Activated CD4-positive, alpha-beta T cell treated with anti-CD3 and anti-CD28 coated beads for 36 hours (primary cell): ENCODE measurements around the gene TGFA. TPM values are rescaled to one million over a fixed set of nuclear protein-coding genes. Genes with fewer than 3 reads are reported as not detected.
A peak's percentile ranks its signal among the peaks of the same experiment; 100 is the strongest.

Experiments used
- ATAC-seq: fragments of 200-7000 bp; cut with Tn5 transposase; one replicate; pipeline ENCODE4 v1.10.0; 2021; ENCODE audit warnings: mild to moderate bottlenecking, moderate library complexity
- CTCF ChIA-PET: fragments of 350-600 bp; sonication (Branson Sonifier 250); formaldehyde crosslinking; loops from one replicate; lab custom pipeline; 2021; ENCODE audit warnings: antibody characterized with exemption; lab: Charles Lee
- POLR2A ChIA-PET: fragments of 350-600 bp; sonication (Branson Sonifier 250); formaldehyde crosslinking; loops from one replicate; lab custom pipeline; 2021; ENCODE audit warnings: antibody characterized with exemption, inconsistent platforms; lab: Charles Lee
- DNase-seq: peaks from one replicate; pipeline ENCODE4 v3.0.0-alpha.2; 2020
- H3K27ac Mint-ChIP-seq: one replicate; pipeline ENCODE4 v1.8.0; 2021; ENCODE audit warnings: mixed read lengths
- H3K27me3 Mint-ChIP-seq: one replicate; pipeline ENCODE4 v1.8.0; 2021; ENCODE audit warnings: mixed read lengths
- H3K36me3 Mint-ChIP-seq: one replicate; pipeline ENCODE4 v1.8.0; 2021; ENCODE audit warnings: low read depth, mixed read lengths
- H3K4me1 Mint-ChIP-seq: one replicate; pipeline ENCODE4 v1.8.0; 2021; ENCODE audit warnings: mixed read lengths
- H3K4me3 Mint-ChIP-seq: one replicate; pipeline ENCODE4 v1.8.0; 2021; ENCODE audit warnings: mild to moderate bottlenecking, moderate library complexity, mixed read lengths
- H3K9me3 Mint-ChIP-seq: one replicate; pipeline ENCODE4 v1.8.0; 2021; ENCODE audit warnings: low read depth, mixed read lengths
- intact Hi-C, 2 experiments: fragments of 100-400 bp; cut with DNase I in 1 of 2; cut with micrococcal nuclease in 1 of 2; formaldehyde crosslinking; loops; one replicate each; pipeline versions ENCODE4 v1.14.2 to v1.15.1; 2022 to 2024; cut with DNase I, micrococcal nuclease
- total RNA-seq, 2 experiments: library from RNA; stranded (reverse); gene quantifications; one replicate each; pipeline ENCODE4 v1.2.3, GENCODE V29; 2021

The TGFA gene
- total RNA-seq, result under 1 TPM; 0.07 to 0.18 TPM

DNA sequence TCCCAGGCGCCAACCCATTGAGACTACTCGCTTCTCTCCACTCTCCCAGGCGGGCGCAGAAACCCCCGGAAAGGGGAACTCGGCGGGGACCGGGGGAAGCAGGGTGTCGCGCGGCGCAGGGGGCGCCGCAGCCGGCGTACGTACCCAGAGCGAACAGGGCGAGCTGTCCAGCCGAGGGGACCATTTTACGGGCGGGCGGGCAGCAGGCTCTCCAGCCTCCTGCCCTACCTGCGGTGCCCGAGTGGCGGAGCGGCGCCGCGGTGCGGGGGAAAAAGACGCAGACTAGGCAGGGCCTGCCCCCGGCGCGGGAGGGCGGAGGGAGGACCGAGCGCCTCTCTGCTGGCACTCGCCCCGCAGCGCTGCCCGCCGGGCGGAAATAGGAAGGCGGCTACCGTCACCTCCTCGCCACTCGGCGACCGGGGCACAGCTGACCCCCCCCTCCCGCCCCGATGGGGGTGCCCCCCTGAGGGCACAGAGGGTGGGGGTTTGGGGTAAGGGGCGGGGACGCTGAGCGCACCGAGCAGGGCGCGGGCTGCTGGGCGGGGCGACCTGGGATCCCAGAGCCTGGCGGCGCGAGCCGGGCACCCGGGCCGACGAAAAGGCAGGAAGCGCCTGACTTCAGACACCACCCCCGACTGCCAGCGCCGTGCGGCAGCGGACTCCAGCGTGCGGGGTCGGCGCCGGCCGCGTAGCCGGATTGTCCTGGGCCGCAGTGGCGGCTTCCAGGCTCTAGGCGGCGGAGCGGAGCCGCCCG is at the start of gene TGFA:
Gene TGFA, minus strand, starts transcription at position 243 of the 754 bp plus-strand sequence. Its CDS starts 59 bp downstream, at position 184.
- ChIA-PET POLR2A (no interaction called here), CTCF (interaction anchor here (0.7 to 1.2 kb wide), 2 partner anchors 64 to 125 kb away, joined by 3 to 4 read pairs; no protein-coding TSS in a partner anchor)
- intact Hi-C loops, result loop anchor here (1.0 to 10.0 kb wide), 8 partner anchors 50 to 249 kb away; partner anchors contain the start of gene ADD2 (in 1 of the 2)
- Mint-ChIP-seq H3K9me3 (no peaks in the 10 kb centered on the region), H3K27ac (peak within 1 kb of the TSS; percentile 24), H3K4me1 (peaks cover 24% of the 10 kb centered on the region), H3K27me3 (peaks cover 25% of the 10 kb centered on the region), H3K4me3 (peak within 1 kb of the TSS; percentile 75), H3K36me3 (no peaks in the 10 kb centered on the region)
- ATAC-seq (peak; percentile 91), DNase-seq (peak; percentile 82)

GRCh38 chr2:70603066-70603465 is 49.4 kb upstream of the TGFA start:
- ATAC-seq (no peak), DNase-seq (no peak)
- CTCF ChIA-PET, result interaction anchor here (1.6 to 4.0 kb wide), 2 partner anchors 15 to 21 kb away, joined by 3 to 15 read pairs; no protein-coding TSS in a partner anchor
- H3K4me1 Mint-ChIP-seq, result peaks cover 9% of the 10 kb centered on the region
- intact Hi-C loops, result loop anchor here in 1 of 2 experiments (1.0 kb wide), 1 partner anchor 49 kb away; no protein-coding TSS in a partner anchor
- H3K9me3 Mint-ChIP-seq, result no peaks in the 10 kb centered on the region
- POLR2A ChIA-PET, result no interaction called here
- H3K27ac Mint-ChIP-seq, result no peak overlapping the region
- peaks cover 2% of the 10 kb centered on the region for H3K27me3 Mint-ChIP-seq
- H3K36me3 Mint-ChIP-seq, result no peaks in the 10 kb centered on the region
- no peak overlapping the region for H3K4me3 Mint-ChIP-seq

- H3K9me3 Mint-ChIP-seq, result no peaks in the 10 kb centered on the region
- ChIA-PET POLR2A (interaction anchor here (0.6 kb wide), 1 partner anchor 15 kb away, joined by 3 read pairs; no protein-coding TSS in a partner anchor), CTCF (interaction anchor here (1.7 kb wide), 1 partner anchor 257 kb away, joined by 4 read pairs; no protein-coding TSS in a partner anchor)
- H3K27ac Mint-ChIP-seq, result no peak overlapping the region
- no peak overlapping the region for H3K4me3 Mint-ChIP-seq
- intact Hi-C loops, result no loop called here
- peaks cover 2% of the 10 kb centered on the region for H3K4me1 Mint-ChIP-seq
- DNase-seq, result no peak
- ATAC-seq, result no peak
- H3K36me3 Mint-ChIP-seq, result no peaks in the 10 kb centered on the region
- peaks cover 2% of the 10 kb centered on the region for H3K27me3 Mint-ChIP-seq
Observed at GRCh38 chr2:70598197-70598596, 44.6 kb upstream of the TGFA start.

GRCh38 chr2:70596739-70597138 is 43.1 kb upstream of the TGFA start:
- no peak for DNase-seq
- H3K4me1 Mint-ChIP-seq, result no peaks in the 10 kb centered on the region
- CTCF ChIA-PET, result interaction anchor here (0.6 to 1.6 kb wide), 2 partner anchors 21 to 118 kb away, joined by 4 read pairs; no protein-coding TSS in a partner anchor
- peaks cover 2% of the 10 kb centered on the region for H3K27me3 Mint-ChIP-seq
- no peaks in the 10 kb centered on the region for H3K9me3 Mint-ChIP-seq
- no peak overlapping the region for H3K4me3 Mint-ChIP-seq
- no peak for ATAC-seq
- H3K36me3 Mint-ChIP-seq, result no peaks in the 10 kb centered on the region
- no peak overlapping the region for H3K27ac Mint-ChIP-seq
- POLR2A ChIA-PET, result no interaction called here
- intact Hi-C loops, result no loop called here

GRCh38 chr2:70596293-70596692 is 42.7 kb upstream of the TGFA start:
- H3K9me3 Mint-ChIP-seq, result no peaks in the 10 kb centered on the region
- H3K27me3 Mint-ChIP-seq, result peaks cover 2% of the 10 kb centered on the region
- H3K4me1 Mint-ChIP-seq, result no peaks in the 10 kb centered on the region
- H3K36me3 Mint-ChIP-seq, result no peaks in the 10 kb centered on the region
- peak; percentile 16 for DNase-seq
- ChIA-PET POLR2A (no interaction called here), CTCF (interaction anchor here (0.6 to 1.6 kb wide), 3 partner anchors 15 to 118 kb away, joined by 3 to 4 read pairs (median 4); no protein-coding TSS in a partner anchor)
- H3K27ac Mint-ChIP-seq, result no peak overlapping the region
- intact Hi-C loops, result no loop called here
- ATAC-seq, result no peak
- no peak overlapping the region for H3K4me3 Mint-ChIP-seq

- ChIA-PET CTCF (no interaction called here), POLR2A (no interaction called here)
- Mint-ChIP-seq H3K4me1 (no peaks in the 10 kb centered on the region), H3K27ac (no peak overlapping the region), H3K9me3 (no peaks in the 10 kb centered on the region), H3K27me3 (peaks cover 3% of the 10 kb centered on the region), H3K36me3 (no peaks in the 10 kb centered on the region), H3K4me3 (no peak overlapping the region)
- intact Hi-C loops, result no loop called here
- ATAC-seq (no peak), DNase-seq (no peak)
Observed at GRCh38 chr2:70583091-70583490, 29.5 kb upstream of the TGFA start.

DNA sequence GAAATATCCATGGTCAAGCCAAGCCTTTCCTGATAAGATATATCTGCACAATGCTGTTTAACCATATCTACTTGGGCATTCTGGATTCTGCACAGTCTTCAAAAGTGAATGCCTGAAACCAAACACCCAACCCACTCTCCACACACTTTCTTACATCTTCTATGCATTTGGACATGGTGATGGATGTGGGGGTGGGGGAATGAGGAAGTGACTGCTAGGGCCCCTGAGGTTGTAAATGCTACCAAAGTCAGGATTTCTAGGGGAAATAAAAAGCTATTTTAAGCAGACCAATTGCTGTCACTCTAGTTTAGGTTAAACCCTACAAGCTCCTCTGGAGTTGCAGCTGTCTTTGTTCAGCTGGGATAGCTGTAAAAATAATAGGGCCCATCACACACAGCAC is 26.7 kb upstream of the TGFA start:
- no peak overlapping the region for H3K4me3 Mint-ChIP-seq
- DNase-seq (no peak), ATAC-seq (no peak)
- peaks cover 12% of the 10 kb centered on the region for H3K27me3 Mint-ChIP-seq
- POLR2A ChIA-PET, result no interaction called here
- H3K4me1 Mint-ChIP-seq, result no peaks in the 10 kb centered on the region
- no peaks in the 10 kb centered on the region for H3K36me3 Mint-ChIP-seq
- H3K9me3 Mint-ChIP-seq, result no peaks in the 10 kb centered on the region
- H3K27ac Mint-ChIP-seq, result no peak overlapping the region
- intact Hi-C loops, result no loop called here
- CTCF ChIA-PET, result interaction anchor here (0.9 to 1.2 kb wide), 3 partner anchors 174 to 276 kb away, joined by 3 read pairs; no protein-coding TSS in a partner anchor

DNA sequence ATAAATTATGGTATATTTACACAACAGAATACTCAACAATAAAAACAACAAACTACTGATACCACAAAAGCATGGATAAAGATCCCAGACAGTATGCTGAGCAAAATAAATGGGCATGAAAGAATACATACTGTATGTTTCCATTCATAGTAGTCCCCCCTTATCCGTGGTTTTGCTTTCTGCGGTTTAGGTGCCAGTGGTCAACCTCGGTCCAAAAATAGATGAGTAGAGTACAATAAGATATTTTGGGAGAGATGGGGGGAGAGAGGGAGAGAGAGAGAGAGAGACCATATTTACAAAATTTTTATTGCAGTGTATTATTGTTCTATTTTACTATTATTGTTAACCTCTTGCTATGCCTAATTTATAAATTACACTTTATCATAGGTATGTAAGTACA is 21.0 kb upstream of the TGFA start:
- intact Hi-C loops, result no loop called here
- Mint-ChIP-seq H3K9me3 (no peaks in the 10 kb centered on the region), H3K27ac (no peak overlapping the region), H3K4me1 (no peaks in the 10 kb centered on the region), H3K27me3 (peaks cover 19% of the 10 kb centered on the region), H3K36me3 (no peaks in the 10 kb centered on the region), H3K4me3 (no peak overlapping the region)
- ChIA-PET POLR2A (no interaction called here), CTCF (interaction anchor here (1.5 kb wide), 1 partner anchor 66 kb away, joined by 3 read pairs; no protein-coding TSS in a partner anchor)
- DNase-seq, result no peak
- ATAC-seq, result no peak

DNA sequence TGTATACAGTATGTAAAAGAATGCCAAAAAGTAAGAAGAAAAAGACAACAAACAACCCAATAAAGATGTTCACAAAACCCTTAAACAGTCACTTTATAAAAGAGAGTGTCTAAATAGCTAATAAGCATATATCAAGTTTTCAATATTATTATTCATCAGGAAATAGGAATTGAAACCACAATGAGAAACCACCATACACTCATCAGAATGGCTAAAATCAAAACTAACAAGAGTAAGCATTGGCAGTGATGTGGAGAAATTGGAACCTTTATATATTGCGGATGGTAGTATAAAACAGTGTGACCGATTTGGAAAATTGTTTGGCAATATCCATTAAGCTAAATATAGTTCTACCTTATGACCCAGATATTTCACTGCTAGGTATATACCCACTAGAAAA is 20.5 kb upstream of the TGFA start:
- Mint-ChIP-seq H3K27ac (no peak overlapping the region), H3K27me3 (peaks cover 19% of the 10 kb centered on the region), H3K36me3 (no peaks in the 10 kb centered on the region), H3K4me1 (no peaks in the 10 kb centered on the region), H3K9me3 (no peaks in the 10 kb centered on the region), H3K4me3 (no peak overlapping the region)
- ChIA-PET CTCF (interaction anchor here (0.6 to 1.2 kb wide), 2 partner anchors 15 to 74 kb away, joined by 3 read pairs; no protein-coding TSS in a partner anchor), POLR2A (no interaction called here)
- ATAC-seq (no peak), DNase-seq (no peak)
- intact Hi-C loops, result no loop called here

- no peak for DNase-seq
- no peak for ATAC-seq
- POLR2A ChIA-PET, result no interaction called here
- no peak overlapping the region for H3K4me3 Mint-ChIP-seq
- no peaks in the 10 kb centered on the region for H3K9me3 Mint-ChIP-seq
- H3K4me1 Mint-ChIP-seq, result no peaks in the 10 kb centered on the region
- H3K27ac Mint-ChIP-seq, result no peak overlapping the region
- peaks cover 7% of the 10 kb centered on the region for H3K27me3 Mint-ChIP-seq
- intact Hi-C loops, result no loop called here
- H3K36me3 Mint-ChIP-seq, result no peaks in the 10 kb centered on the region
- CTCF ChIA-PET, result interaction anchor here (1.0 kb wide), 1 partner anchor 10 kb away, joined by 5 read pairs; no protein-coding TSS in a partner anchor
Observed at GRCh38 chr2:70570041-70570661, 16.5 kb upstream of the TGFA start.

GRCh38 chr2:70569559-70569958 is 15.9 kb upstream of the TGFA start:
- POLR2A ChIA-PET, result no interaction called here
- DNase-seq (no peak), ATAC-seq (no peak)
- Mint-ChIP-seq H3K4me1 (no peaks in the 10 kb centered on the region), H3K36me3 (no peaks in the 10 kb centered on the region), H3K27ac (no peak overlapping the region), H3K27me3 (peaks cover 4% of the 10 kb centered on the region), H3K4me3 (no peak overlapping the region), H3K9me3 (no peaks in the 10 kb centered on the region)
- CTCF ChIA-PET, result interaction anchor here (1.0 kb wide), 1 partner anchor 10 kb away, joined by 5 read pairs; no protein-coding TSS in a partner anchor
- intact Hi-C loops, result no loop called here
